ENCODE measurements around the gene CLIP1. TPM values are rescaled to one million over a fixed set of nuclear protein-coding genes. Genes with fewer than 3 reads are reported as not detected.

Gene CLIP1
- total and polyA plus RNA-seq, 2 experiments from 2014 or later, result 61.7 to 74.5 TPM

DNA sequence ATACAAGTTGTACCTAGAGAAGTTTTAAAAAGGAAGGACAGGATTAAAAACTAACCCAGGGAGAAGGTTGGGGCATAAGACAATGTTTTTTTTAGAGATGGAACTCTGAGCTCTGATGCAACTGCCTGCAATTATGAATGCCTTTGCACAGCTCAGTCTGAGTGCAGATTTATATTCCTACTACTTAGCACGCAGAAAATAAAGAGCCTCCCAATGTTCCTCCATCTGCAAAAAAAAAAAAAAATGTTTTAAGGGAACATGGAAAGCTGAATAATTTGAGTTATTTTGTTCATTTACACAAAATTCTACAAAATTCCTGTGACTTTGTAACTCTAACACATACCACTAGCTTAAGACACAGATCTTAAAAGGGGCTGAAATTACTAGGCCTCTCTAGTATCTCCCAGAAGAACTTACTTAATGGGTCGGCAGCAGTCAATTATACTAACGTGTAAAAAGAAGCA, 15.7 kb downstream of the CLIP1 start:
- peaks cover 17% of the 10 kb centered on the region for H3F3A ChIP-seq (ENCODE audit: insufficient read depth)
- peak overlapping the region; percentile 44 for H3K4me2 ChIP-seq (ENCODE audit: unreplicated experiment)
- in situ Hi-C loops (cut with MboI), result no loop called here
- peaks cover 99% of the 10 kb centered on the region for H3K79me2 ChIP-seq (ENCODE audit: insufficient read depth)
- no peaks in the 10 kb centered on the region for H3K9me3 ChIP-seq (ENCODE audit: low read depth)
- no peaks in the 10 kb centered on the region for H3K27me3 ChIP-seq (replicated peaks; ENCODE audit: insufficient read depth)
- H3K4me1 ChIP-seq (ENCODE audit: insufficient read depth), result peaks cover 22% of the 10 kb centered on the region
- H3K4me3 ChIP-seq, result peak overlapping the region; percentile 10; the same call in 1 of the 2 replicates
- H3K27ac ChIP-seq, result peak overlapping the region; percentile 93
- peak; percentile 82 for DNase-seq
- no peaks in the 10 kb centered on the region for H4K20me1 ChIP-seq (ENCODE audit: insufficient read depth)
- TF ChIP-seq EZH2 (IDR thresholded peaks at IDR 0.05; ENCODE audit: insufficient read depth, poor library complexity, severe bottlenecking) (no peak), EZH2phosphoT487 (IDR thresholded peaks at IDR 0.05; ENCODE audit: insufficient read depth, low read depth) (no peak)
- no peaks in the 10 kb centered on the region; the same call in 1 of the 2 replicates for H3K36me3 ChIP-seq (ENCODE audit: low read depth)
- peak overlapping the region; percentile 75 for H3K9ac ChIP-seq
- peak overlapping the region; percentile 61 for H2AFZ ChIP-seq
- H3K9me2 ChIP-seq (ENCODE audit: insufficient read depth), result no peaks in the 10 kb centered on the region
- WGBS, 2 experiments (ENCODE audit: low coverage in 1 of 2, low lambda C conversion rate in 2 of 2, missing lambda C conversion rate in 2 of 2), result 24 to 26% methylated on average over 3 of the region's 3 CpGs

DNA sequence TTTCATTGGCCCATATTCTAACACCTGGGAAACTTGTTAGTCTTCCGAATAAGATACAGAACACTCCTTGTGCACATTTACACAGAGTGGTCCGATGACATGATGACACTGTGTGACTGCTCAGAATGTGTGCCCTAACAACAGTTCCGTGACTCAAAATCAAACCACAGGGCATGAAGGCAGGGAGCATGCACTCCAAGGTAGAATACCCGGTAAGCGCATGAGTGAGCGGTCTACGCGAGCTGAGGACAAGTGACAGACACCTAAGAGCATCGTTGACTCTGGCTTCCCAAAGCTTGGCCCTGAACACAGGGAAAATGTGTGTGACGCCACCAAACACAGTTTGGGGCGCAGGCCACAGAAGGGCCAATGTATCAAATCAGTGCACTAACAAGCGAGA, 18.6 kb downstream of the CLIP1 start:
- Histone ChIP-seq H3K27ac (no peak overlapping the region), H3K9me3 (ENCODE audit: low read depth) (no peaks in the 10 kb centered on the region), H3K36me3 (ENCODE audit: low read depth) (no peaks in the 10 kb centered on the region; the same call in 1 of the 2 replicates), H3K27me3 (replicated peaks; ENCODE audit: insufficient read depth) (no peaks in the 10 kb centered on the region), H2AFZ (no peak overlapping the region), H4K20me1 (ENCODE audit: insufficient read depth) (no peaks in the 10 kb centered on the region), H3F3A (ENCODE audit: insufficient read depth) (peaks cover 43% of the 10 kb centered on the region), H3K9me2 (ENCODE audit: insufficient read depth) (no peaks in the 10 kb centered on the region), H3K4me1 (ENCODE audit: insufficient read depth) (peaks cover 43% of the 10 kb centered on the region), H3K4me3 (no peak overlapping the region), H3K9ac (no peak overlapping the region), H3K4me2 (ENCODE audit: unreplicated experiment) (no peak overlapping the region), H3K79me2 (ENCODE audit: insufficient read depth) (peaks cover 83% of the 10 kb centered on the region)
- in situ Hi-C loops (cut with MboI), result no loop called here
- no peak for DNase-seq
- TF ChIP-seq EZH2 (IDR thresholded peaks at IDR 0.05; ENCODE audit: insufficient read depth, poor library complexity, severe bottlenecking), result no peak
- TF ChIP-seq EZH2phosphoT487 (IDR thresholded peaks at IDR 0.05; ENCODE audit: insufficient read depth, low read depth), result no peak
- whole genome bisulfite sequencing, 2 experiments (ENCODE audit: low coverage in 1 of 2, low lambda C conversion rate in 2 of 2, missing lambda C conversion rate in 2 of 2), result 93 to 94% methylated on average over 12 of the region's 12 CpGs

DNA sequence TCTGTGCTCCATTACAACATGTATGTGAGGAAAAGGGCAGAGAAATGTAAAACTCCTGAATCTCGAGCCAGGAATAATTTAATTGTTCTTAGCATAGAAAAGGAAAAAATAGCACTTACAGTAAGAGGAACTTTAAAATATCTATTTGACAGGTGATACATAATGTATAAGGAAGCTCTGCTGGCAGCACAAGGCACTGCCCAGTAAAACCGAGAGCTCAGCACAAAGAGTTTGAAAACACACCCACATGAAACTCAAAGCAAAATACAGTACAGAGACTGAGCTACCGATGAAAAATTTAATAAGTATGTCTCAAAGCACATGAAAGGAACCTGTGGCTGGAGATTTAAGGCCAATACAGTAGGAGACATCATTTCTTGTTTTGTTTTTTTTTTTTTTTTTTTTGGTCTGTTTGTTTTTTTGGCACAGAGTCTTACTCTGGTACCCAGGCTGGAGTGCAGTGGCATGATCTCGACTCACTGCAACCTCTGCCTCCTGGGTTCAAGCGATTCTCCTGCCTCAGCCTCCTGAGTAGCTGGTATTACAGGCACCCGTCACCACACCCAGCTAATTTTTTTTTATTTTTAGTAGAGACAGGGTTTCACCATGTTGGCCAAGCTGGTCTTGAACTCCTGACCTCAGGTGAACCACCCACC, 19.2 kb downstream of the CLIP1 start:
- H3K9ac ChIP-seq, result no peak overlapping the region
- H3K9me2 ChIP-seq (ENCODE audit: insufficient read depth), result no peaks in the 10 kb centered on the region
- in situ Hi-C loops (cut with MboI), result no loop called here
- H2AFZ ChIP-seq, result no peak overlapping the region
- H3F3A ChIP-seq (ENCODE audit: insufficient read depth), result peaks cover 46% of the 10 kb centered on the region
- WGBS, 2 experiments (ENCODE audit: low coverage in 1 of 2, low lambda C conversion rate in 2 of 2, missing lambda C conversion rate in 2 of 2), result 79% methylated on average over 6 of the region's 6 CpGs
- H3K79me2 ChIP-seq (ENCODE audit: insufficient read depth), result peaks cover 83% of the 10 kb centered on the region
- H3K4me3 ChIP-seq, result no peak overlapping the region
- DNase-seq, result no peak
- H3K36me3 ChIP-seq (ENCODE audit: low read depth), result no peaks in the 10 kb centered on the region; the same call in 1 of the 2 replicates
- no peaks in the 10 kb centered on the region for H3K9me3 ChIP-seq (ENCODE audit: low read depth)
- H3K4me1 ChIP-seq (ENCODE audit: insufficient read depth), result peaks cover 43% of the 10 kb centered on the region
- H3K4me2 ChIP-seq (ENCODE audit: unreplicated experiment), result no peak overlapping the region
- no peak for TF ChIP-seq EZH2 (IDR thresholded peaks at IDR 0.05; ENCODE audit: insufficient read depth, poor library complexity, severe bottlenecking)
- TF ChIP-seq EZH2phosphoT487 (IDR thresholded peaks at IDR 0.05; ENCODE audit: insufficient read depth, low read depth), result no peak
- no peak overlapping the region for H3K27ac ChIP-seq
- H4K20me1 ChIP-seq (ENCODE audit: insufficient read depth), result no peaks in the 10 kb centered on the region
- H3K27me3 ChIP-seq (replicated peaks; ENCODE audit: insufficient read depth), result no peaks in the 10 kb centered on the region

DNA sequence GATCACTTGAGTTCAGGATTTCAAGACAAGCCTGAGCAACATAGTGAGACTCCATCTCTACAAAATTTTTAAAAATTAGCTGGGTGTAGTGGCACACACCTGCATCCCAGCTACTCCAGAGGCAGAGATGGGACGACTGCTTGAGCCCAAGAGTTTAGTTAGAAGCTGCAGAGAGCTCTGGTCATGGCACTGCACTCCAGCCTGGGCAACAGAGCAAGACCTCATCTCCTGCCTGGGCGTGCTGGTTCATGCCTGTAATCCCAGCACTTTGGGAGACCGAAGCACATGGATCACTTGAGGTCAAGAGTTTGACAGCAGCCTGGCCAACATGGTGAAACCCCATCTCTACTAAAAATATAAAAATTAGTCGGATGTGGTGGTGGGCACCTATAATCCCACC, 20.2 kb downstream of the CLIP1 start:
- Histone ChIP-seq H3K36me3 (ENCODE audit: low read depth) (no peaks in the 10 kb centered on the region; the same call in 1 of the 2 replicates), H3K4me3 (no peak overlapping the region), H2AFZ (no peak overlapping the region), H3K4me2 (ENCODE audit: unreplicated experiment) (no peak overlapping the region), H3K9ac (no peak overlapping the region), H3K4me1 (ENCODE audit: insufficient read depth) (peaks cover 37% of the 10 kb centered on the region), H3K9me2 (ENCODE audit: insufficient read depth) (no peaks in the 10 kb centered on the region), H3K79me2 (ENCODE audit: insufficient read depth) (peaks cover 83% of the 10 kb centered on the region), H3F3A (ENCODE audit: insufficient read depth) (peaks cover 45% of the 10 kb centered on the region), H3K27ac (no peak overlapping the region), H3K27me3 (replicated peaks; ENCODE audit: insufficient read depth) (no peaks in the 10 kb centered on the region), H3K9me3 (ENCODE audit: low read depth) (no peaks in the 10 kb centered on the region), H4K20me1 (ENCODE audit: insufficient read depth) (no peaks in the 10 kb centered on the region)
- TF ChIP-seq EZH2phosphoT487 (IDR thresholded peaks at IDR 0.05; ENCODE audit: insufficient read depth, low read depth), result no peak
- TF ChIP-seq EZH2 (IDR thresholded peaks at IDR 0.05; ENCODE audit: insufficient read depth, poor library complexity, severe bottlenecking), result no peak
- 81 to 88% methylated on average over 4 of the region's 4 CpGs for WGBS, 2 experiments (ENCODE audit: low coverage in 1 of 2, low lambda C conversion rate in 2 of 2, missing lambda C conversion rate in 2 of 2)
- in situ Hi-C loops (cut with MboI), result no loop called here
- no peak for DNase-seq
